Endothelial cell of umbilical vein (primary cell): ENCODE measurements around the gene WFIKKN1. TPM values are rescaled to one million over a fixed set of nuclear protein-coding genes. Genes with fewer than 3 reads are reported as not detected.

Experiments used
- BruUV-seq: library from RNA; stranded (reverse); fragments of 400-500 nt; replicated peaks from 2 replicates; lab custom pipeline; 2021; lab: Mats Ljungman, UMichigan
- CTCF ChIA-PET: fragments of 300-600, 350-600 bp; sonication (Branson Sonifier 250); formaldehyde crosslinking; loops from one replicate; lab custom pipeline; 2021; ENCODE audit warnings: antibody characterized with exemption, inconsistent platforms; lab: Charles Lee
- POLR2A ChIA-PET: fragments of 300-600, 350-600 bp; sonication (Branson Sonifier 250); formaldehyde crosslinking; loops from one replicate; lab custom pipeline; 2021; ENCODE audit warnings: antibody characterized with exemption, inconsistent platforms; lab: Charles Lee
- DNase-seq: peaks from one replicate; pipeline ENCODE4 v3.0.0-alpha.2; 2011; ENCODE audit warnings: low read depth, low spot score
- FAIRE-seq: peaks from 2 replicates; lab custom pipeline; 2011; peaks lifted over from hg19 to GRCh38; lab: Jason Lieb, UNC
- H2AFZ ChIP-seq: 2 replicates; pipeline ENCODE4 v1.6.0; 2012; ENCODE audit warnings: low read depth, low read length, control low read depth, inconsistent platforms
- H3K27ac ChIP-seq: 2 replicates; pipeline ENCODE4 v1.5.1; 2011; ENCODE audit warnings: low read depth, mild to moderate bottlenecking, control low read depth, low read length, moderate library complexity; ENCODE audit not compliant: insufficient read depth
- H3K27me3 ChIP-seq, 2 experiments: 2 replicates each; pipeline versions ENCODE4 v1.6.0 to v1.6.1; 2011; ENCODE audit warnings: low read length in 2 of 2, mixed read lengths in 1 of 2; ENCODE audit not compliant: control insufficient read depth in 2 of 2, insufficient read depth in 2 of 2
- H3K36me3 ChIP-seq, 2 experiments: 2 replicates in 1 of 2; 3 replicates in 1 of 2; pipeline ENCODE4 v1.5.1; 2011; ENCODE audit warnings: low read length in 2 of 2, mild to moderate bottlenecking in 1 of 2, moderate library complexity in 1 of 2; ENCODE audit not compliant: control insufficient read depth in 2 of 2, insufficient read depth in 2 of 2; ENCODE audit errors: extremely low read depth in 1 of 2
- H3K4me1 ChIP-seq: 3 replicates; pipeline ENCODE4 v1.5.1; 2011; ENCODE audit warnings: mild to moderate bottlenecking, low read length; ENCODE audit not compliant: control insufficient read depth, insufficient read depth; ENCODE audit errors: extremely low read depth
- H3K4me2 ChIP-seq: 2 replicates; pipeline ENCODE4 v1.6.1; 2011; ENCODE audit warnings: low read length, control low read depth, mixed read lengths; ENCODE audit not compliant: insufficient read depth
- H3K4me3 ChIP-seq, 3 experiments: fragments of 200-600 bp in 1 of 3; sonication (generic), shearing (Covaris generic) in 1 of 3; replicated peaks in 1 of 3; 2 replicates each; pipeline ENCODE4 v1.5.1; 2011 to 2016; ENCODE audit warnings: control low read depth in 3 of 3, low read length in 3 of 3, mild to moderate bottlenecking in 2 of 3, inconsistent platforms in 1 of 3, low read depth in 1 of 3, moderate library complexity in 1 of 3; ENCODE audit not compliant: insufficient read depth in 1 of 3
- H3K79me2 ChIP-seq: 2 replicates; pipeline ENCODE4 v1.6.0; 2012; ENCODE audit warnings: low read length, inconsistent platforms; ENCODE audit not compliant: control insufficient read depth, insufficient read depth
- H3K9ac ChIP-seq: replicated peaks from 2 replicates; pipeline ENCODE3; 2011; ENCODE audit warnings: low read length, control low read depth; ENCODE audit not compliant: insufficient read depth; ENCODE audit errors: extremely low read depth
- H3K9me1 ChIP-seq: replicated peaks from 3 replicates; pipeline ENCODE4 v1.6.0; 2011; ENCODE audit warnings: mild to moderate bottlenecking, low read length; ENCODE audit not compliant: control insufficient read depth, insufficient read depth; ENCODE audit errors: extremely low read depth
- H3K9me3 ChIP-seq: replicated peaks from 2 replicates; pipeline ENCODE4 v1.5.1; 2012; ENCODE audit warnings: low read length, inconsistent platforms; ENCODE audit not compliant: control insufficient read depth, insufficient read depth
- H4K20me1 ChIP-seq: replicated peaks from 2 replicates; pipeline ENCODE3; 2011; ENCODE audit warnings: mild to moderate bottlenecking, low read length; ENCODE audit not compliant: control insufficient read depth, insufficient read depth; ENCODE audit errors: extremely low read depth
- EZH2 ChIP-seq: IDR thresholded peaks from 2 replicates; pipeline ENCODE4 v1.6.1; 2012; ENCODE audit warnings: borderline replicate concordance, low read depth, mild to moderate bottlenecking, moderate library complexity, low read length, inconsistent platforms; ENCODE audit not compliant: severe bottlenecking
- FOS ChIP-seq: IDR thresholded peaks from 2 replicates; pipeline ENCODE4 v1.6.1; 2011; ENCODE audit warnings: mild to moderate bottlenecking, low read length, moderate library complexity, borderline replicate concordance; ENCODE audit not compliant: insufficient read depth
- GATA2 ChIP-seq: IDR thresholded peaks from 2 replicates; pipeline ENCODE4 v1.7.0; 2011; ENCODE audit warnings: low read depth, mild to moderate bottlenecking, moderate library complexity, mixed read lengths, low read length; ENCODE audit not compliant: insufficient read length, insufficient read depth
- JUN ChIP-seq: IDR thresholded peaks from 2 replicates; pipeline ENCODE4 v1.6.1; 2011; ENCODE audit warnings: borderline replicate concordance, low read depth; ENCODE audit not compliant: insufficient read length, insufficient read depth
- MYC ChIP-seq: IDR thresholded peaks from one replicate; pipeline ENCODE4 v1.6.1; 2011; ENCODE audit warnings: mild to moderate bottlenecking, low read depth, low read length
- POLR2A ChIP-seq: IDR thresholded peaks from 2 replicates; pipeline ENCODE4 v1.6.1; 2012; ENCODE audit warnings: low read depth, mild to moderate bottlenecking, control low read depth, low read length
- POLR2AphosphoS5 ChIP-seq: IDR thresholded peaks from 2 replicates; pipeline ENCODE4 v1.6.1; 2012; ENCODE audit warnings: low read depth, mild to moderate bottlenecking, control low read depth, low read length, moderate library complexity; ENCODE audit not compliant: insufficient read depth
- dilution Hi-C: fragments of 300-500 bp; cut with MboI; formaldehyde crosslinking; loops from one replicate; pipeline ENCODE4 v1.15.0; 2019; ENCODE audit warnings: low sequenced_read_pairs; ENCODE audit not compliant: extremely low pct_ligation_motif_present
- intact Hi-C: fragments of 100-400 bp; cut with micrococcal nuclease; formaldehyde crosslinking; loops from one replicate; pipeline ENCODE4 v1.10.0; 2022
- polyA plus RNA-seq, 4 experiments: library from polyadenylated mRNA; depleted of rRNA in 3 of 4; stranded (reverse) in 3 of 4; unstranded in 1 of 4; fragments of >200 nt; gene quantifications; 2 replicates each; pipeline versions ENCODE4 v1.2.1 to v1.2.3, GENCODE V29; 2011 to 2012; ENCODE audit warnings: missing spikeins in 1 of 4
- total RNA-seq: library from RNA; stranded (reverse); gene quantifications from 2 replicates; pipeline ENCODE4 v1.2.3, GENCODE V29; 2021
- TF ChIP-seq, protein P1 (sequence below): IDR thresholded peaks from 2 replicates; pipeline ENCODE4 v1.6.1; 2011; ENCODE audit not compliant: insufficient read depth, insufficient read length
- TF ChIP-seq, protein P2 (sequence below), 2 donors: IDR thresholded peaks; 1 replicate in 1 of 2; 2 replicates in 1 of 2; pipeline ENCODE4 v1.5.1; 2011; ENCODE audit warnings: low read length in 2 of 2, mild to moderate bottlenecking in 2 of 2, moderate library complexity in 2 of 2, control low read depth in 1 of 2, inconsistent platforms in 1 of 2, low read depth in 1 of 2; ENCODE audit not compliant: insufficient read depth in 1 of 2; ENCODE audit errors: extremely low read depth in 1 of 2

The WFIKKN1 gene
- total and polyA plus RNA-seq, 2 donors (not counting 3 experiments of a cell fraction or from before 2014, with no cell fraction given), result 0.06 to 0.40 TPM

DNA sequence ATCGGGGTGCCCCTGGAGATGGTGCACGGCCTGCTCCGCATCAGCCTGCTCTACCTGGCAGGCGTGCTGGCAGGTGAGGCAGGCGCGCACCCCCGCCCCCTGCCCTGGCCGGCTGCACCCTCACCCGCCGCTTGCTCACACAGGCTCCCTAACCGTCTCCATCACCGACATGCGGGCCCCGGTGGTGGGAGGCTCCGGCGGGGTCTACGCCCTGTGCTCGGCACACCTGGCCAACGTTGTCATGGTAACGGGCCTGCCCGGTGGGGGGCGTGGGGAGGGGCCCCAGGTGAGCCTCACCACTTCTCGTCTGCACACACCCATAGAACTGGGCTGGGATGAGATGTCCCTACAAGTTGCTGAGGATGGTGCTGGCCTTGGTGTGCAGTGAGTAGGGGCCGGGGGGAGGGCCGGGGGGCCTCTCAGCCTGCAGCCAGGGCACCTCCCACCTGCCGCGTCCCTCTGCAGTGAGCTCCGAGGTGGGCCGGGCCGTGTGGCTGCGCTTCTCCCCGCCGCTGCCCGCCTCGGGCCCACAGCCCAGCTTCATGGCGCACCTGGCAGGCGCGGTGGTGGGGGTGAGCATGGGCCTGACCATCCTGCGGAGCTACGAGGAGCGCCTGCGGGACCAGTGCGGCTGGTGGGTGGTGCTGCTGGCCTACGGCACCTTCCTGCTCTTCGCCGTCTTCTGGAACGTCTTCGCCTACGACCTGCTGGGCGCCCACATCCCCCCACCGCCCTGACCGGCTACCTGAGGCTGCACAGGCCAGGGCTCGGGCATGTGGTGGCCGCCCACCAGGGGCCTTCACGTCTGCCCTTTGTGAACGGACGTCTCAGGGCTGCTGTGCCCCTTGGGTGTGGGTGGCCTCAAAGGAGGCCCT, 46.8 kb downstream of the WFIKKN1 start:
- Histone ChIP-seq H3K36me3 (peaks cover 6 to 16% of the 10 kb centered on the region in 2 experiments), H3K9me1 (no peaks in the 10 kb centered on the region), H3K9ac (no peak overlapping the region), H4K20me1 (no peaks in the 10 kb centered on the region), H3K4me2 (no peak overlapping the region), H2AFZ (no peak overlapping the region), H3K27me3 (no peaks in the 10 kb centered on the region), H3K4me1 (peaks cover 15% of the 10 kb centered on the region), H3K27ac (no peak overlapping the region), H3K4me3 (no peak overlapping the region), H3K79me2 (peaks cover 20% of the 10 kb centered on the region), H3K9me3 (no peaks in the 10 kb centered on the region)
- FAIRE-seq, result no peak
- intact Hi-C loops (no loop called here), dilution Hi-C loops (no loop called here)
- DNase-seq, result no peak
- CTCF ChIA-PET, result no interaction called here
- TF ChIP-seq POLR2AphosphoS5 (no peak), POLR2A (no peak), GATA2 (no peak), EZH2 (no peak), MYC (no peak), JUN (no peak), FOS (no peak)
- TF ChIP-seq, protein P1, sequence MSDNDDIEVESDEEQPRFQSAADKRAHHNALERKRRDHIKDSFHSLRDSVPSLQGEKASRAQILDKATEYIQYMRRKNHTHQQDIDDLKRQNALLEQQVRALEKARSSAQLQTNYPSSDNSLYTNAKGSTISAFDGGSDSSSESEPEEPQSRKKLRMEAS, result no peak
- TF ChIP-seq, protein P2, sequence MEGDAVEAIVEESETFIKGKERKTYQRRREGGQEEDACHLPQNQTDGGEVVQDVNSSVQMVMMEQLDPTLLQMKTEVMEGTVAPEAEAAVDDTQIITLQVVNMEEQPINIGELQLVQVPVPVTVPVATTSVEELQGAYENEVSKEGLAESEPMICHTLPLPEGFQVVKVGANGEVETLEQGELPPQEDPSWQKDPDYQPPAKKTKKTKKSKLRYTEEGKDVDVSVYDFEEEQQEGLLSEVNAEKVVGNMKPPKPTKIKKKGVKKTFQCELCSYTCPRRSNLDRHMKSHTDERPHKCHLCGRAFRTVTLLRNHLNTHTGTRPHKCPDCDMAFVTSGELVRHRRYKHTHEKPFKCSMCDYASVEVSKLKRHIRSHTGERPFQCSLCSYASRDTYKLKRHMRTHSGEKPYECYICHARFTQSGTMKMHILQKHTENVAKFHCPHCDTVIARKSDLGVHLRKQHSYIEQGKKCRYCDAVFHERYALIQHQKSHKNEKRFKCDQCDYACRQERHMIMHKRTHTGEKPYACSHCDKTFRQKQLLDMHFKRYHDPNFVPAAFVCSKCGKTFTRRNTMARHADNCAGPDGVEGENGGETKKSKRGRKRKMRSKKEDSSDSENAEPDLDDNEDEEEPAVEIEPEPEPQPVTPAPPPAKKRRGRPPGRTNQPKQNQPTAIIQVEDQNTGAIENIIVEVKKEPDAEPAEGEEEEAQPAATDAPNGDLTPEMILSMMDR (IDR thresholded peaks at IDR 0.05; ENCODE audit: extremely low read depth in 1 of 2, insufficient read depth in 1 of 2, low read depth in 1 of 2, low read length in 2 of 2), result no peak
- BruUV-seq, result no TSS peak
- POLR2A ChIA-PET, result no interaction called here
